Hepatocyte (in vitro differentiated cells): ENCODE measurements around the gene OTOP2. TPM values are rescaled to one million over a fixed set of nuclear protein-coding genes. Genes with fewer than 3 reads are reported as not detected.

Experiments used
- DNase-seq: peaks from one replicate; pipeline ENCODE4 v3.0.0-alpha.2; 2016; ENCODE audit warnings: low spot score
- H2AFZ ChIP-seq: fragments of 200-600 bp; sonication (generic); 2 replicates; pipeline ENCODE4 v1.6.0; 2016; ENCODE audit warnings: antibody characterized with exemption, mild to moderate bottlenecking
- H3K27ac ChIP-seq: fragments of 200-600 bp; sonication (generic); 2 replicates; pipeline ENCODE4 v1.5.1; 2016; ENCODE audit warnings: mild to moderate bottlenecking
- H3K27me3 ChIP-seq: fragments of 200-600 bp; sonication (generic); 2 replicates; pipeline ENCODE4 v1.6.1; 2016
- H3K36me3 ChIP-seq: fragments of 200-600 bp; sonication (generic); replicated peaks from 2 replicates; pipeline ENCODE4 v1.5.1; 2016; ENCODE audit warnings: low read depth; ENCODE audit not compliant: insufficient read depth
- H3K4me1 ChIP-seq: fragments of 200-600 bp; sonication (generic); 2 replicates; pipeline ENCODE4 v1.5.1; 2016; ENCODE audit warnings: mild to moderate bottlenecking, moderate library complexity; ENCODE audit not compliant: insufficient read depth
- H3K4me2 ChIP-seq: fragments of 200-600 bp; sonication (generic); 2 replicates; pipeline ENCODE4 v1.6.0; 2016
- H3K4me3 ChIP-seq: fragments of 200-600 bp; sonication (generic); 2 replicates; pipeline ENCODE4 v1.5.1; 2016; ENCODE audit warnings: mild to moderate bottlenecking
- H3K79me2 ChIP-seq: fragments of 200-600 bp; sonication (generic); 2 replicates; pipeline ENCODE4 v1.6.0; 2017; ENCODE audit warnings: mild to moderate bottlenecking
- H3K9me2 ChIP-seq: fragments of 200-600 bp; sonication (generic); replicated peaks from 2 replicates; pipeline ENCODE4 v1.6.0; 2017; ENCODE audit warnings: mild to moderate bottlenecking; ENCODE audit not compliant: insufficient read depth
- H3K9me3 ChIP-seq: fragments of 200-600 bp; sonication (generic); 2 replicates; pipeline ENCODE4 v1.5.1; 2016; ENCODE audit warnings: low read depth, mild to moderate bottlenecking
- H4K20me1 ChIP-seq: fragments of 200-600 bp; sonication (generic); 2 replicates; pipeline ENCODE4 v1.6.0; 2016; ENCODE audit warnings: mild to moderate bottlenecking; ENCODE audit not compliant: insufficient read depth, poor library complexity, severe bottlenecking
- CTCF ChIP-seq: fragments of 200-600 bp; sonication (generic); IDR thresholded peaks from 2 replicates; pipeline ENCODE4 v1.5.1; 2016; ENCODE audit warnings: antibody characterized with exemption, mild to moderate bottlenecking; ENCODE audit not compliant: poor library complexity
- EZH2 ChIP-seq: fragments of 200-600 bp; sonication (generic); IDR thresholded peaks from 2 replicates; pipeline ENCODE4 v1.6.1; 2016; ENCODE audit warnings: antibody characterized with exemption, mild to moderate bottlenecking, borderline replicate concordance
- EZH2phosphoT487 ChIP-seq: fragments of 200-600 bp; sonication (generic); IDR thresholded peaks from one replicate; pipeline ENCODE4 v1.6.1; 2018; ENCODE audit warnings: antibody characterized with exemption, mild to moderate bottlenecking, low read depth, moderate library complexity; ENCODE audit not compliant: unreplicated experiment, severe bottlenecking
- WGBS: methylation state at CpG from one replicate; pipeline ENCODE4 v1.1.6; 2016; ENCODE audit warnings: low lambda C conversion rate; ENCODE audit errors: missing lambda C conversion rate; 5-methylcytosine and 5-hydroxymethylcytosine counted together
- polyA plus RNA-seq: library from polyadenylated mRNA; unstranded; fragments of >200 nt; fragmentation: Nextera tagmentation; extraction: Ambion mirVana; gene quantifications from 2 replicates; pipeline ENCODE4 v1.2.1, GENCODE V29; 2016
- total RNA-seq: library from RNA; depleted of rRNA; stranded (reverse); fragments of >200 nt; gene quantifications from 2 replicates; pipeline ENCODE4 v1.2.3, GENCODE V29; 2014

Gene OTOP2
- total and polyA plus RNA-seq, 2 experiments from 2014 or later, result 0.19 to 1.1 TPM

- Histone ChIP-seq H3K9me2 (no peaks in the 10 kb centered on the region), H4K20me1 (no peaks in the 10 kb centered on the region), H3K27ac (no peak overlapping the region), H3K4me2 (peak overlapping the region; percentile 87), H3K4me1 (peaks cover 9% of the 10 kb centered on the region), H3K4me3 (no peak overlapping the region), H3K79me2 (no peaks in the 10 kb centered on the region), H2AFZ (peak overlapping the region; percentile 37), H3K36me3 (no peaks in the 10 kb centered on the region), H3K27me3 (peaks cover 51% of the 10 kb centered on the region), H3K9me3 (no peaks in the 10 kb centered on the region)
- TF ChIP-seq EZH2 (no peak), EZH2phosphoT487 (no peak), CTCF (no peak)
- 45% methylated on average over 17 of the region's 22 CpGs for WGBS
- peak; percentile 4 for DNase-seq
These were observed 30.0 kb upstream of the OTOP2 start for GRCh38 chr17:74893936-74894671.

GRCh38 chr17:74898376-74898946 is 25.6 kb upstream of the OTOP2 start:
- peaks cover 37% of the 10 kb centered on the region for H3K27me3 ChIP-seq
- no peaks in the 10 kb centered on the region for H3K9me3 ChIP-seq
- H3K79me2 ChIP-seq, result no peaks in the 10 kb centered on the region
- no peak overlapping the region for H3K4me3 ChIP-seq
- no peak overlapping the region for H3K27ac ChIP-seq
- no peaks in the 10 kb centered on the region for H3K36me3 ChIP-seq
- H3K4me2 ChIP-seq, result no peak overlapping the region
- 91% methylated on average over 11 of the region's 11 CpGs for WGBS
- no peaks in the 10 kb centered on the region for H3K9me2 ChIP-seq
- no peak overlapping the region for H2AFZ ChIP-seq
- H4K20me1 ChIP-seq, result no peaks in the 10 kb centered on the region
- peaks cover 4% of the 10 kb centered on the region for H3K4me1 ChIP-seq
- no peak for TF ChIP-seq EZH2phosphoT487
- DNase-seq, result no peak

GRCh38 chr17:74900208-74900607 is 23.9 kb upstream of the OTOP2 start:
- DNase-seq, result no peak
- 87% methylated on average over 8 of the region's 8 CpGs for WGBS
- Histone ChIP-seq H4K20me1 (no peaks in the 10 kb centered on the region), H3K27ac (no peak overlapping the region), H3K9me2 (no peaks in the 10 kb centered on the region), H3K27me3 (peaks cover 20% of the 10 kb centered on the region), H3K4me2 (no peak overlapping the region), H2AFZ (no peak overlapping the region), H3K36me3 (no peaks in the 10 kb centered on the region), H3K9me3 (no peaks in the 10 kb centered on the region), H3K4me1 (no peaks in the 10 kb centered on the region), H3K4me3 (no peak overlapping the region), H3K79me2 (no peaks in the 10 kb centered on the region)
- TF ChIP-seq EZH2phosphoT487 (no peak), CTCF (no peak), EZH2 (no peak)

GRCh38 chr17:74901353-74902135 is 22.5 kb upstream of the OTOP2 start:
- Histone ChIP-seq H3K79me2 (no peaks in the 10 kb centered on the region), H3K27ac (no peak overlapping the region), H3K4me3 (no peak overlapping the region), H4K20me1 (no peaks in the 10 kb centered on the region), H3K9me3 (no peaks in the 10 kb centered on the region), H2AFZ (no peak overlapping the region), H3K4me2 (no peak overlapping the region), H3K36me3 (no peaks in the 10 kb centered on the region), H3K9me2 (no peaks in the 10 kb centered on the region), H3K27me3 (peaks cover 10% of the 10 kb centered on the region), H3K4me1 (no peaks in the 10 kb centered on the region)
- TF ChIP-seq CTCF (no peak), EZH2 (no peak), EZH2phosphoT487 (no peak)
- WGBS, result 88% methylated on average over 14 of the region's 14 CpGs
- DNase-seq, result no peak
